Karpas-422 (cell line): ENCODE measurements around the gene STT3B. TPM values are rescaled to one million over a fixed set of nuclear protein-coding genes. Genes with fewer than 3 reads are reported as not detected.

Experiments
- DNase-seq: peaks from one replicate; pipeline ENCODE4 v3.0.0-alpha.2; 2015
- H2AFZ ChIP-seq: fragments of 200-600 bp; sonication (generic); 2 replicates; pipeline ENCODE4 v1.6.1; 2014; ENCODE audit warnings: antibody characterized with exemption, low read length, mixed read lengths
- H3K27ac ChIP-seq: fragments of 200-600 bp; sonication (generic); 2 replicates; pipeline ENCODE4 v1.5.1; 2014; ENCODE audit warnings: mild to moderate bottlenecking, low read length, moderate library complexity
- H3K27me3 ChIP-seq: fragments of 200-600 bp; sonication (generic); 2 replicates; pipeline ENCODE4 v1.6.1; 2014; ENCODE audit warnings: low read length, mixed read lengths
- H3K36me3 ChIP-seq: fragments of 200-600 bp; sonication (generic); 2 replicates; pipeline ENCODE4 v1.6.1; 2014; ENCODE audit warnings: low read length, mixed read lengths; ENCODE audit not compliant: insufficient read depth
- H3K4me1 ChIP-seq: fragments of 200-600 bp; sonication (generic); 2 replicates; pipeline ENCODE4 v1.6.1; 2014; ENCODE audit warnings: mild to moderate bottlenecking, low read length, mixed read lengths
- H3K4me2 ChIP-seq: fragments of 200-600 bp; sonication (generic); 2 replicates; pipeline ENCODE4 v1.6.1; 2014; ENCODE audit warnings: low read length, low read depth, mild to moderate bottlenecking; ENCODE audit not compliant: poor library complexity, severe bottlenecking
- H3K4me3 ChIP-seq: fragments of 200-600 bp; sonication (generic); 2 replicates; pipeline ENCODE4 v1.5.1; 2014; ENCODE audit warnings: mild to moderate bottlenecking, antibody characterized with exemption, low read length, mixed read lengths
- H3K79me2 ChIP-seq: fragments of 200-600 bp; sonication (generic); 2 replicates; pipeline ENCODE4 v1.6.1; 2014; ENCODE audit warnings: mild to moderate bottlenecking, low read length, mixed read lengths
- H3K9ac ChIP-seq: fragments of 200-600 bp; sonication (generic); 2 replicates; pipeline ENCODE4 v1.6.0; 2014; ENCODE audit warnings: low read length
- H3K9me2 ChIP-seq: fragments of 200-600 bp; sonication (generic), shearing (Covaris generic); replicated peaks from 2 replicates; pipeline ENCODE4 v1.6.0; 2014; ENCODE audit warnings: mild to moderate bottlenecking, low read length, moderate library complexity; ENCODE audit not compliant: insufficient read depth
- H3K9me3 ChIP-seq: fragments of 300-700, 200-600 bp; sonication (generic); 2 replicates; pipeline ENCODE4 v1.6.1; 2014; ENCODE audit warnings: low read length, mixed read lengths
- H4K20me1 ChIP-seq: fragments of 200-600 bp; sonication (generic); 2 replicates; pipeline ENCODE4 v1.6.1; 2014; ENCODE audit warnings: mild to moderate bottlenecking, antibody characterized with exemption, low read length, low read depth; ENCODE audit not compliant: insufficient read depth
- total RNA-seq: library from RNA; depleted of rRNA; stranded (reverse); fragments of >200 nt; shearing (Covaris generic); gene quantifications from 2 replicates; pipeline ENCODE4 v1.2.3, GENCODE V29; 2014; ENCODE audit warnings: low replicate concordance

Gene STT3B
- total RNA-seq, 1 experiment from 2014 or later = 198 TPM

- no peaks in the 10 kb centered on the region for H3K27me3 ChIP-seq
- no peak for DNase-seq
- H3K9me3 ChIP-seq = no peaks in the 10 kb centered on the region
- H3K4me2 ChIP-seq = no peak overlapping the region
- no peaks in the 10 kb centered on the region for H3K79me2 ChIP-seq
- H3K36me3 ChIP-seq = no peaks in the 10 kb centered on the region
- H3K4me1 ChIP-seq = 0 out of 2 replicates have a peak, but pooled peaks cover 2% of the 10 kb centered on the region
- no peaks in the 10 kb centered on the region; the same call in 1 of the 2 replicates for H3K9me2 ChIP-seq
- H3K9ac ChIP-seq = no peak overlapping the region
- no peaks in the 10 kb centered on the region for H4K20me1 ChIP-seq
- H3K27ac ChIP-seq = no peak overlapping the region
- H3K4me3 ChIP-seq = no peak overlapping the region
- H2AFZ ChIP-seq = no peak overlapping the region
Measured at GRCh38 chr3:31508452-31509146, 24.1 kb upstream of the STT3B start.

- H4K20me1 ChIP-seq = no peaks in the 10 kb centered on the region
- 0 out of 2 replicates have a peak, but pooled peaks cover 2% of the 10 kb centered on the region for H3K4me1 ChIP-seq
- H3K27me3 ChIP-seq = no peaks in the 10 kb centered on the region
- H3K4me2 ChIP-seq = no peak overlapping the region
- no peak overlapping the region for H2AFZ ChIP-seq
- H3K27ac ChIP-seq = no peak overlapping the region
- H3K36me3 ChIP-seq = no peaks in the 10 kb centered on the region
- no peak overlapping the region for H3K4me3 ChIP-seq
- no peak for DNase-seq
- no peak overlapping the region for H3K9ac ChIP-seq
- H3K9me2 ChIP-seq = no peaks in the 10 kb centered on the region; the same call in 1 of the 2 replicates
- H3K79me2 ChIP-seq = no peaks in the 10 kb centered on the region
- H3K9me3 ChIP-seq = no peaks in the 10 kb centered on the region
Measured at GRCh38 chr3:31509147-31509728, 23.5 kb upstream of the STT3B start.

GRCh38 chr3:31514570-31514969 is 18.2 kb upstream of the STT3B start:
- no peaks in the 10 kb centered on the region; the same call in 1 of the 2 replicates for H3K9me2 ChIP-seq
- H3K27me3 ChIP-seq = no peaks in the 10 kb centered on the region
- H2AFZ ChIP-seq = no peak overlapping the region
- no peak overlapping the region for H3K9ac ChIP-seq
- no peak overlapping the region for H3K27ac ChIP-seq
- H3K4me2 ChIP-seq = no peak overlapping the region
- H3K4me1 ChIP-seq = no peaks in the 10 kb centered on the region
- no peaks in the 10 kb centered on the region for H3K36me3 ChIP-seq
- no peaks in the 10 kb centered on the region for H3K79me2 ChIP-seq
- no peaks in the 10 kb centered on the region for H3K9me3 ChIP-seq
- DNase-seq = no peak
- no peaks in the 10 kb centered on the region for H4K20me1 ChIP-seq
- H3K4me3 ChIP-seq = no peak overlapping the region

GRCh38 chr3:31515486-31516284 is 17.0 kb upstream of the STT3B start:
- Histone ChIP-seq H3K4me3 (no peak overlapping the region), H3K9me3 (no peaks in the 10 kb centered on the region), H4K20me1 (no peaks in the 10 kb centered on the region), H3K36me3 (no peaks in the 10 kb centered on the region), H2AFZ (no peak overlapping the region), H3K27me3 (no peaks in the 10 kb centered on the region), H3K4me2 (no peak overlapping the region), H3K4me1 (no peaks in the 10 kb centered on the region), H3K27ac (no peak overlapping the region), H3K9me2 (no peaks in the 10 kb centered on the region), H3K79me2 (no peaks in the 10 kb centered on the region), H3K9ac (no peak overlapping the region)
- DNase-seq = no peak

GRCh38 chr3:31516757-31517156 is 16.0 kb upstream of the STT3B start:
- H3K9me2 ChIP-seq = no peaks in the 10 kb centered on the region
- no peaks in the 10 kb centered on the region for H3K9me3 ChIP-seq
- H3K9ac ChIP-seq = no peak overlapping the region
- peaks cover 3% of the 10 kb centered on the region for H3K4me1 ChIP-seq
- no peaks in the 10 kb centered on the region for H4K20me1 ChIP-seq
- no peak overlapping the region for H2AFZ ChIP-seq
- H3K79me2 ChIP-seq = no peaks in the 10 kb centered on the region
- no peak for DNase-seq
- H3K27ac ChIP-seq = no peak overlapping the region
- no peak overlapping the region for H3K4me2 ChIP-seq
- H3K27me3 ChIP-seq = no peaks in the 10 kb centered on the region
- H3K4me3 ChIP-seq = no peak overlapping the region
- no peaks in the 10 kb centered on the region for H3K36me3 ChIP-seq

- no peak overlapping the region for H3K4me3 ChIP-seq
- no peak overlapping the region for H3K27ac ChIP-seq
- no peak overlapping the region for H2AFZ ChIP-seq
- no peaks in the 10 kb centered on the region for H3K36me3 ChIP-seq
- H3K9me3 ChIP-seq = no peaks in the 10 kb centered on the region
- no peaks in the 10 kb centered on the region for H3K79me2 ChIP-seq
- H4K20me1 ChIP-seq = no peaks in the 10 kb centered on the region
- H3K9ac ChIP-seq = no peak overlapping the region
- H3K4me2 ChIP-seq = peak overlapping the region; percentile 51
- DNase-seq = no peak
- no peaks in the 10 kb centered on the region for H3K9me2 ChIP-seq
- H3K4me1 ChIP-seq = peaks cover 24% of the 10 kb centered on the region
- no peaks in the 10 kb centered on the region for H3K27me3 ChIP-seq
Measured at GRCh38 chr3:31521468-31521867, 11.3 kb upstream of the STT3B start.

GRCh38 chr3:31522152-31522551 is 10.6 kb upstream of the STT3B start:
- no peaks in the 10 kb centered on the region for H3K9me2 ChIP-seq
- no peaks in the 10 kb centered on the region for H3K79me2 ChIP-seq
- no peaks in the 10 kb centered on the region for H3K27me3 ChIP-seq
- no peaks in the 10 kb centered on the region for H4K20me1 ChIP-seq
- peak overlapping the region; percentile 60 for H2AFZ ChIP-seq
- no peak overlapping the region for H3K4me3 ChIP-seq
- H3K4me2 ChIP-seq = peak overlapping the region; percentile 51
- no peaks in the 10 kb centered on the region for H3K36me3 ChIP-seq
- DNase-seq = peak; percentile 79
- H3K4me1 ChIP-seq = peaks cover 24% of the 10 kb centered on the region
- no peaks in the 10 kb centered on the region for H3K9me3 ChIP-seq
- H3K9ac ChIP-seq = no peak overlapping the region
- H3K27ac ChIP-seq = no peak overlapping the region

GRCh38 chr3:31523543-31523942 is 9.2 kb upstream of the STT3B start:
- Histone ChIP-seq H3K27ac (no peak overlapping the region), H2AFZ (no peak overlapping the region), H4K20me1 (no peaks in the 10 kb centered on the region), H3K9me3 (no peaks in the 10 kb centered on the region), H3K27me3 (no peaks in the 10 kb centered on the region), H3K4me2 (no peak overlapping the region), H3K9me2 (no peaks in the 10 kb centered on the region), H3K79me2 (no peaks in the 10 kb centered on the region), H3K4me3 (no peak overlapping the region), H3K9ac (no peak overlapping the region), H3K36me3 (no peaks in the 10 kb centered on the region), H3K4me1 (peaks cover 24% of the 10 kb centered on the region)
- DNase-seq = peak; percentile 63
